ENCODE results near the gene FLT4.
"Not testable (repeated sequence)": the region's sequence is repeated elsewhere in the genome, so short reads cannot be mapped to it uniquely, and the experiment has no call there.

Gene FLT4

GRCh38 chr5:180669661-180670060 lies 20.3 kb upstream of the FLT4 start:
- DNase-seq: no peak

- no peak for DNase-seq
Measured at GRCh38 chr5:180668835-180669596, 19.6 kb upstream of the FLT4 start.

- DNase-seq: no peak
Measured at GRCh38 chr5:180666812-180667211, 17.4 kb upstream of the FLT4 start.

- DNase-seq: no peak
Measured at GRCh38 chr5:180665682-180666404, 16.4 kb upstream of the FLT4 start.

DNA sequence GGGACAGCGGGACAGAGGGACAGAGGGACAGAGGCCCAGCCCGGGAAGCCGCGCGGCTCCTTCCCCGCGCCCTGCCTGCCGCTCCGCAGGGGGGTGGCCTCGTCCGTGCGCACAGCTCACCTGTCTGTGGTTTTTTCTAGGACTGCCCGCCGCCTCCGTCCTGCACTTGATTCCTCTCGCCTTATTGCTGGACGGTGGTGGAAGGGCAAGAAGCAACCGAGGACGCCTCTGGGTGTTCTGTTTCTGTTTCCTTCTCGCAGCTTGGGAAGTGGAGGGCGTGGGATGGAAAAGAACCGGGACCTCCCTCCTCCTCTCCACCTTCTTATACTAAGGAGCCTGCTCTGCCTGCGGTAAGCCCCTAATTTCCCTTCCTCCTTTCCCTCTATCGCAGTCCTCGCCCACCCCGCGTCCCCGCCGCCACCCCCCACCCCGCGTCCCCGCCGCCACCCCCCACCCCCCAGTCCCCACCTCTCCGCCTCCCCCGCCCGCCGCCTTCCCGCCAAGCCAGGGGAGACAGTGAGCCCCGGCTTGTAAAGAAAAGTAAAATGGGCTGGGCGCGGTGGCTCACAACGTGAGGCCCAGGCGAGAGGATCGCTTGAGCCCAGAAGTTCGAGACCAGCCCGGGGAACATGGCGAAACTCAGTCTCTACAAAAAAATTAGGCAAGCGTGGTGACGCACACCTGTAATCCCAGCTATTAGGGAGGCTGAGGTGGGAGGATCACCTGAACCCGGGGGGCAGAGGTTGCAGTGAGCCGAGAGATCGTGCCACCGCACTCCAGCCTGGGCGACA lies 9.6 kb upstream of the FLT4 start:
- no peak for DNase-seq

DNA sequence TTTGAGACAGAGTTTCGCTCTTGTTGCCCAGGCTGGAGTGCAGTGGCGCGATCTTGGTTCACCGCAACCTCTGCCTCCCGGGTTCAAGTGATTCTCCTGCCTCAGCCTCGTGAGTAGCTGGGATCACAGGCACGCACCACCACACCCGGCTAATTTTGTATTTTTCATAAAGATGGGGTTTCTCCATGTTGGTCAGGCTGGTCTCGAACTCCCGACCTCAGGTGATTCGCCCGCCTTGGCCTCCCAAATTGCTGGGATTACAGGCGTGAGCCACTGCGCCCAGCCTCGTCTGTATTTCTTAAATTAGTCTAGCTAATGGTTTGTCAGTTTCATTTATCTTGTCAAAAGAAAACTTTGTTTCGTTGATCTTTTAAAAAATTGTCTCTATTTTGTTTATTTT lies 5.8 kb upstream of the FLT4 start:
- not testable (repeated sequence) for DNase-seq

GRCh38 chr5:180652771-180653170 lies 3.4 kb upstream of the FLT4 start:
- no peak for DNase-seq

DNA sequence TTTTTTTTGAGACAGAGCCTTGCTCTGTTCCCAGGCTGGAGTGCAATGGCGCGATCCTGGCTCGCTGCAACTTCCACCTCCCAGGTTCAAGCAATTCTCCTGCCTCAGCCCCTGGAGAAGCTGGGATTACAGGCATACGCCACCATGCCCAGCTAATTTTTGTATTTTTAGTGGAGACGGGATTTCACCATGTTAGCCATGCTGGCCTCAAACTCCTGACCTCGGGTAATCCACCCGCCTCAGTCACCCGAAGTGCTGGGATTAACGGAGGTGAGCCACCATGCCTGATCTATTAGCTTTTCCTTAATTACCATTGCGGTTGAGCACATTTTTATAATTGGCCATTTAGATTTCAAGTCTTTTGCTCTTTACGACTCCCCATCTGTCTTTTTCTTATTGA lies 2.9 kb upstream of the FLT4 start:
- no peak for DNase-seq

DNA sequence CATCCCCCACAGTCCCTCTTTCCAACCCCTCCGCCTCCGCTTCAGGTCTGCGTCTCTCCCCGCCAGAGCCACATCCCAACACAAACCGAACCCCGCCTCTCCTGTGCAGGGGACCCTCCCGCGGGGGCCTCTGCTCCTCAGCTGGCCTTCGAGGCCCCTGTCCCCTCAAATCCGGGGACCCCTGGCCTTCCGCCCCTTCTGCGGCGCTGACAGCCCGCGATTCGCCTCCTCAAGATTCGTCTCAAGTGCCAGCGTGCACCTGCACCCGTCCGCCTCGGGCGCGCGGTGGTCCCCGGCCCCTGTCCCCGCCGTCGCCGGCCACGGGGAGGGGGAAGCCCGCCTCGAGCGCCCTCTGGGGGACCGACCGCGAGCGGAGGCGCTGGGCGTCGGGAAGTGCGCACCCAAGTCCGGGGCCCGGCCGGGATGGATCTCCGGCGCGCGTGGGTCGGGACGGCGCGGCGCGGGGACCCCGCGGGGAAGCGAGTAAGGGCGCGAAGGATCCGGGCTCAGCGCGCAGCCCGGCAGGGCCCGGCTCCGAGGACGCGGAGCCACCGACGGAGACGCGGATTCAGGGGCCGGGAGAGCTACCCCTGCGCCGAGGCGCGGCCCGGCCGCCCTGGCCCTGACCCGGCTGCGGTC lies 623 bp downstream of the FLT4 start:
- no peak for DNase-seq

- DNase-seq: no peak
Measured at GRCh38 chr5:180647941-180648500, 1.4 kb downstream of the FLT4 start.

GRCh38 chr5:180647465-180647864 lies 1.9 kb downstream of the FLT4 start:
- no peak for DNase-seq

GRCh38 chr5:180646963-180647305 lies 2.5 kb downstream of the FLT4 start:
- DNase-seq: no peak

DNA sequence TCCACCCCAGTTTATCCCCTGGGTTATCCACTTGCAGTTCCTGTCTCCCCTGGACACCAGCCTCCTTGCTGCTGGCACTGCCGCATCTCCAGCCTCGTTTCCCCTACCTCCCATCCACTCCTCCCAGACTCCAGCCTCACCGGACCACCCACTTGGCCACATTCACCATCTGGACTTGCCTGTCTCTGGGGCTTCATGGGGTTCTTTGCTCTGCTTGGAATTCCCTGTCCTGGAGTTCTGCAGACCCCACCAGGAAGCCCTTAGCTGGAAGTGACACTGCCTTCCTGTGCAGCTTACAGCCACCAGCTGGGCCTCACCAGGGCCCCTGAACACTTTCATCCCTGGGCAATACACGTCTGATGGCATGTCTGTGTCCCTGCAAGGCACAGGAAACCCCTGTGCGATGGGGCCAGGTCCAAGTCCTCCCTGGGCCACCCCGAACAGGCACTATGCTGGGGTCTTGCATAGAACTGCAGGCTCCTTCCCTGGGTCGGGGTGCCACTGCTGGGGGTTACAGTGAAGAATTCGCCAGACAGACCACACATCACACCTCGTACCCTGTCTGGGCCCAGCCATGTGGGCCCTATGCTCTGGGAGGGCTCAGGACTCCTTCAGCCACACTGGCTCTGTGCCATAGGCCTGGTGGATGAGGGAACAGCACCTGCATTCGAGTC lies 3.0 kb downstream of the FLT4 start:
- DNase-seq: no peak

- DNase-seq: no peak
Measured at GRCh38 chr5:180645274-180646204, 3.9 kb downstream of the FLT4 start.

DNA sequence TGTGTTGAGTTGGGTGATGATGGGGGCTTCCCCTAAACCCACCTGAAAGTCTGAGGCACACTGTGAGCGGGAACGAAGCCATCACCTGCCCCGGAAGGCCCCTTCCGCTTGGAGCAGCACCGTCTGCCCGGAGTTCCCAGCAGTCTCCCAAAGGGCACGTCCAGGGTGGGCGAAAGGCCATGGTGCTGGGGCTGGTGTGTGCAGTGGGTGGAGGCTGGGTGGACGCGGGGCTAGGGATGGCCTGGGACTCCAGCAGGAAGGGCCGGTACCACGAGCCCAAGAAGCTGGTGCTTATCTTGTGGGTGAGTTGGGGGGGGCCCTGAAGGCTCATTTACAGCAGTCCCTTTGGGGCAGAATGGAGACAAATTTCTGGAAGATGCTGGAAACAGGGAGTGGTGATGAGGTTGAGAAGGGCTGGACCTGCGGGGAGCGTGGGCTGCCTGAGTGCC lies 4.6 kb downstream of the FLT4 start:
- no peak for DNase-seq

- DNase-seq: no peak
Measured at GRCh38 chr5:180644129-180644824, 5.1 kb downstream of the FLT4 start.

GRCh38 chr5:180643191-180643851 lies 6.1 kb downstream of the FLT4 start:
- no peak for DNase-seq

DNA sequence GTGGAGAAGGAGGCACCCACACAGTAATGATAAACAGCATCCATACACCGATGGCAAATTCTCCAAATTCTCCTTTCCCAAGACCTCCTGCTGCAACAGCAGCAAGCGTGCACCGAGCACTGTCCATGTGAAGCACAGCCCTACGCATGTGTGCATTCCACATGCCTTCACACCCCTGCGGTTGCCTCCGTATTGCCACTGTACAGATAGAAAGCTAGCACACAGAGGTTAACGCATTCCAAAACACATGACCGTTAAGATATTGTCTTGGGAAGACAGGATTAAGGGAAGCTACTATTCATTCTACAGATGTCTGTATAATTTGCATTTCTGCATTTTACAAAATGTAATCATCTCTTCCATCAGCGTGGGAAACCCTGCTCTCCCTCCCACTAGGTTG lies 6.6 kb downstream of the FLT4 start:
- no peak for DNase-seq

- DNase-seq: no peak
Measured at GRCh38 chr5:180642181-180642775, 7.1 kb downstream of the FLT4 start.

GRCh38 chr5:180641566-180641900 lies 7.9 kb downstream of the FLT4 start:
- no peak for DNase-seq

Data from activated naive CD4-positive, alpha-beta T cell treated with anti-CD3 and anti-CD28 coated beads, Interleukin-2, amount 50 U/mL, for 16 hours (primary cell).